ENCODE results near the gene RFX3. TPM values are rescaled to one million over a fixed set of nuclear protein-coding genes. Genes with fewer than 3 reads are reported as not detected.
"Not testable (repeated sequence)": the region's sequence is repeated elsewhere in the genome, so short reads cannot be mapped to it uniquely, and the experiment has no call there.

Gene RFX3
- total RNA-seq, 1 experiment from 2014 or later: 0.74 TPM

- no peak for DNase-seq (ENCODE audit: low read depth)
Observed at GRCh38 chr9:3359048-3359692, 166.6 kb downstream of the RFX3 start.

- DNase-seq (ENCODE audit: low read depth): no peak
Observed at GRCh38 chr9:3348169-3348568, 177.6 kb downstream of the RFX3 start.

- DNase-seq (ENCODE audit: low read depth): no peak
Observed at GRCh38 chr9:3346549-3346948, 179.3 kb downstream of the RFX3 start.

- DNase-seq (ENCODE audit: low read depth): no peak
Observed at GRCh38 chr9:3343671-3344070, 182.1 kb downstream of the RFX3 start.

DNA sequence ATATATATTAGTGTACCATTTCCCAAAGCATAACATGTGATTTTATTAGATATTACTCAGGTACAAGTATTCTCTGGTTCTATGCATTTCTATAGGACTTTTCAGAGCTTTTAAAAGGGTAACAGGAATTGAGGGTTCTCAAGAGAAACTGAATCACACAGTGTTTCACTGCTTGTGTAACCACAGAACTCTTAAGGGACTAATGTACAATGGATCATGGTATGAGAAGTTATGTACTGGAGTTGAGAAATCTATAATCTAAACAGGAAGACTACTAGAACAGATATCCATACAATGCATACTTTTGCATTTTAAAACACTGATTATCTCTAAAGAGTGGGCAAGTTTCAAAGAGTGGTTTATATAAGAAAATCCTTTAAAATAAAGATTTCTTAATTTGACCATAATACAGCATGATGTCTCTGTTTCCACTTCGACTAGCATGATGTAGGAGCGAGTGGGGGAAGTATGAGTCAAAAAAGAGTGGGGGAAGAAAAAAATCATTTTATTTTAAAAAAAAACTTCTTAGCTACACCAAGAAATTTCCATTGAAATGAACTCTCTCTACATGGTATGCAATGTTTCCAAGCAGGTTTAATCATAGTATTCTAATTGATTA, 183.5 kb downstream of the RFX3 start:
- DNase-seq (ENCODE audit: low read depth): no peak

- DNase-seq (ENCODE audit: low read depth): peak; percentile 50
Observed at GRCh38 chr9:3337515-3338225, 188.1 kb downstream of the RFX3 start.

GRCh38 chr9:3336951-3337350, 188.8 kb downstream of the RFX3 start:
- no peak for DNase-seq (ENCODE audit: low read depth)

GRCh38 chr9:3332802-3333201, 193.0 kb downstream of the RFX3 start:
- peak; percentile 5 for DNase-seq (ENCODE audit: low read depth)

DNA sequence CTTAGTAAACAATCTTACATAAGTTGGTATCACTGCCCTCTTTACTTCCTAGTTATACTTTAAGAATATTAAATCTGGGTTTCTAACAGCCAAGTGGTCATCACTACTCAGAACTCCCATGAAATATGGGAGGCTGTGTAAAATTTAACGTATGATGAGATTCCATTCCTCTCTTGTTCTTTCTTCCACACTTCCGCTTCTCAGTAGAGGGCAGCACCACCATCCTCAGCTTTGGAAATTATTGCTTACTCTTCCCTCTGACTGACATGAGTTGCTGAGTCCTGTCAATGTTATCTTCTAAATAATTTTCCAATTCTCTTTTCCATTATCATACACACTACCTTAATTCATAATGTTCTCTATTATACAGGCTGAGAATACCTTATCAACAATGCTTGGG, 194.0 kb downstream of the RFX3 start:
- peak; percentile 15 for DNase-seq (ENCODE audit: low read depth)

DNA sequence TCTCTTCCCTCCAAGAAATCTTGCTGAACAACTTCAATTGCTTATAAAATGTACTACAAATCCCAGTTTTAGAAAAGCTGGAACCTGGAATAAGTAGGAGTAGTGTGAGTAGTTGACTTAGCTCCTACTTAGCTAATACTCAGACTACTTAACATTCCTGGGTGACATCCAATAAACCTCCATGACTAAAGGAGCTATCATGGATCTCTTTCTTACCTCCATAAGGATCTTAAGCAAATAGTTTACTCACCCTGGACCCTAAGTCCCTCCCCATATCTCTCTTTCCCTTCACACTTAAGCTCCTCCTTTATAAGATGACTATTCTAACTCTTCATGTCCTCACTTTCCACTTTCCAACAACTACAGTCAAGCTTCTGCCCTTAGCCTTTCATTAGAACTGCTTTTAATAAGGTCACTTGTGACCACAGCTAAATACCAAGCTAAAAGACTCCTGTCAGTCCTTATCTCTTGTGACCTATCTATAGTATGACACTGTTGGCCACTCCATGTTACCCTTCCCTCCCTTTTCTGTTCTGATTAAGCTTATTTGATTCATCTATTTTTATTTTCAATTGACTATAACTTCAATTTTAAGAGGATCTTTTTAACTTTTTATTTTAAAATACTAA, 194.9 kb downstream of the RFX3 start:
- DNase-seq (ENCODE audit: low read depth): peak; percentile 61

- no peak for DNase-seq (ENCODE audit: low read depth)
Observed at GRCh38 chr9:3329361-3329760, 196.4 kb downstream of the RFX3 start.

GRCh38 chr9:3323714-3324113, 202.1 kb downstream of the RFX3 start:
- no peak for DNase-seq (ENCODE audit: low read depth)

DNA sequence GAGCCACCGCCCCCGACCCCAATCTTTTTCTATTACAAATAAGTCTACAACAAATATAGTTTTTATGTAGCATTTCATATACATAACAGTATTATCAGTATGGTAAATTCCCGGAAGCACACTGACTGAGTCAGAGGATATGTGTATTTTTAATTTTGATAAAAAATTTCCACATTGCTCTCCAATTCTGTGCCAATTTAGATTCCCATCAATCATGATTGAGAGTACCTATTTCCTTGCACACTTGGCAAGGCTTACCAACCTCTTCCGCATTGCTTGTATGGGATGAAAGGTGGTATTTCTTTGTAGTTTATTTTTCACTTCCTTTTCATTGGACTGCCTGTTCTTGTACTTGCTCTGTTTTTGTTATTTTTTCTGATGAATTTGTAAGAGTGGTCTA, 204.6 kb downstream of the RFX3 start:
- no peak for DNase-seq (ENCODE audit: low read depth)

DNA sequence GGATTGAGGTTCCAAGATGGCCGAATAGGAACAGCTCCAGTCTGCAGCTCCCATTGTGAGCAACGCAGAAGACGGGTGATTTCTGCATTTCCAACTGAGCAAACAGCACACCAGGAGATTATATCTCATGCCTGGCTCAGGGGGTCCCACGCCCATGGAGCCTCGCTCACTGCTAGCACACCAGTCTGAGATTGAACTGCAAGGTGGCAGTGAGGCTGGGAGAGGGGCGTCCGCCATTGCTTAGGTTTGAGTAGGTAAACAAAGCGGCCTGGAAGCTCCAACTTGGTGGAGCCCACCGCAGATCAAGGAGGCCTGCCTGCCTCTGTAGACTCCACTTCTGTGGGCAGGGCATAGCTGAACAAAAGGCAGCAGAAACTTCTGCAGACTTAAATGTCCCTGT, 213.2 kb downstream of the RFX3 start:
- not testable (repeated sequence) for DNase-seq (ENCODE audit: low read depth)

DNA sequence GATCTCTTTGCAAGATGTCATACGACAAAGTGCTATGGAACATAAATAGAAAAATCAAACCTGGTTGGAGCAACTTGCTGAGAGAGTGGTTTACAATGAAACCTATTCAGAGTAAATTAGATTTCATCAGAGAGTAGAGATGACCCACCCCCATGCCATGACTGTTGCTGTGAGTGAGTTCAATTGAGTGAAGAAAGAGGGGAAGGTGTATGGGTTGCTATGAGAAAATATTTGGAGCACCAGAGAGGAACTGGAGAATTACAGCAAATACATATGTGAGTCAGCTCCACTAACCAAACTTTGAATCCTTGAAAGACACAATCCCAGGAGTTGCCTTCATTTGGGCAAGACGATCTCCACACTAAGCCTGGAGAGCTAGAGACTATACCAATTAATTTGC, 217.2 kb downstream of the RFX3 start:
- no peak for DNase-seq (ENCODE audit: low read depth)

- DNase-seq (ENCODE audit: low read depth): not testable (repeated sequence)
Observed at GRCh38 chr9:3304388-3304787, 221.4 kb downstream of the RFX3 start.

GRCh38 chr9:3299872-3300271, 225.9 kb downstream of the RFX3 start:
- DNase-seq (ENCODE audit: low read depth): no peak

DNA sequence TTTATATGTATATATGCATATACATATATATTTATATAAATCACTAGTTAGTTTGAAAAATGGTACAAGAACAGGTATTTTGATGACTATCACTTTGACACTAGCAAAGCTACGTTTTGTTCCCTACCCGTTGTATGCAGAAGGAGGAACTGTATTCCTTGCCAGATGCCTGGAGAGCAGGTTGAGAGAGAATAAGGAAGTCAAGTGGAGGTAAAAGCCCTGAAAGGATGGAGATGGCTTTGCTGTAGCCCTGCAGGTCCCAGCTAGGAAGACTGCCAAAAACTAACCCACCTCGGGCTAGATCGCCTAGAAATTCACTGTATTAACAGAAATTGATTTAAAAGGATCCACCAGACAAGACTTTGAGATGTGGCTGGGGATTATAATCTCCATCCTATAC, 229.3 kb downstream of the RFX3 start:
- DNase-seq (ENCODE audit: low read depth): no peak

- no peak for DNase-seq (ENCODE audit: low read depth)
Observed at GRCh38 chr9:3292311-3292710, 233.5 kb downstream of the RFX3 start.

GRCh38 chr9:3290231-3290840, 235.5 kb downstream of the RFX3 start:
- no peak for DNase-seq (ENCODE audit: low read depth)

DNA sequence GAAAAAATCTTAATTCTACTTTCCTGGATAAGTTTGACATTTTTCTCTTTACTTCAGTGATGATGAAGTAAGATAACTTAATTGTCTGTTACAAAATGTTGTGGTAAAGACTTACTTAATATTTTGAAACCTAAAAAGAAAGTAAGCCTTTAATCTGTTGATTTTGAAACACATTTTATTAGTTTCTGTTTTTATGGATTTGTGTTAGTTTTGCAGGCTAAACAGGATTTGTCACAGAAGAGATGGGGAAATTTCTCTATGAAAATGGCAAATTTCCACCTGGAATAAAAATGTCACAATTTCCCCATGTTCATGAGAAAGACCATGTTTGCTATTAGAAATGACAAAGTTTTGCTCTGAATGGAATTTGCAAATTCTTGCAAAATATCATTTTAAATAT, 237.1 kb downstream of the RFX3 start:
- no peak for DNase-seq (ENCODE audit: low read depth)

Measured in Daoy (cell line).